ENCODE results near the gene AADACL4. TPM values are rescaled to one million over a fixed set of nuclear protein-coding genes. Genes with fewer than 3 reads are reported as not detected.

The AADACL4 gene
- total and polyA plus RNA-seq, 9 of the 15 experiments (the other 6 are each of a cell fraction or from before 2014, with no cell fraction given), result not detected

GRCh38 chr1:12658531-12659453 lies 14.9 kb downstream of the AADACL4 start (continued):
- TF ChIP-seq SPI1 (IDR thresholded peaks at IDR 0.05; ENCODE audit: borderline replicate concordance, low read depth, low read length), result 0 out of 2 replicates have a peak, but pooled peaks have one; percentile 30
- TF ChIP-seq ZNF395 (CRISPR knock-in tag; IDR thresholded peaks at IDR 0.05), result no peak
- peak; percentile 40; the same call in 1 of the 2 replicates for TF ChIP-seq BCOR (IDR thresholded peaks at IDR 0.05)
- peak in 1 of 2 experiments; percentile 41; a peak in 2 of 4 replicates for TF ChIP-seq MAZ (CRISPR knock-in tag; conservative IDR thresholded peaks at IDR 0.05 in 1 of 2, IDR thresholded peaks at IDR 0.05 in 1 of 2)
- TF ChIP-seq POLR3G (IDR thresholded peaks at IDR 0.05; ENCODE audit: extremely low read depth, insufficient read length, insufficient replicate concordance), result no peak
- TF ChIP-seq CREBBP (IDR thresholded peaks at IDR 0.05; ENCODE audit: low read depth, low read length), result no peak
- no peak for TF ChIP-seq KLF6 (CRISPR knock-in tag; IDR thresholded peaks at IDR 0.05; ENCODE audit: borderline replicate concordance)
- TF ChIP-seq CBX3 (IDR thresholded peaks at IDR 0.05; ENCODE audit: borderline replicate concordance in 1 of 2, low read length in 2 of 2), result peak in 1 of 2 experiments; percentile 91; a peak in 2 of 3 replicates
- peak; percentile 86 for TF ChIP-seq DEAF1 (CRISPR knock-in tag; IDR thresholded peaks at IDR 0.05)
- TF ChIP-seq ZNF24 (IDR thresholded peaks at IDR 0.05), result peak; percentile 82
- peak; percentile 53; the same call in 1 of the 2 replicates for TF ChIP-seq EP400 (IDR thresholded peaks at IDR 0.05)
- peak; percentile 35; the same call in 1 of the 2 replicates for TF ChIP-seq SOX6 (IDR thresholded peaks at IDR 0.05)
- TF ChIP-seq CREM (IDR thresholded peaks at IDR 0.05; ENCODE audit: low read depth), result peak; percentile 89
- TF ChIP-seq XRCC5 (IDR thresholded peaks at IDR 0.05; ENCODE audit: low read depth, low read length), result peak; percentile 41; the same call in 1 of the 2 replicates
- peak; percentile 24; the same call in 1 of the 2 replicates for TF ChIP-seq HCFC1 (IDR thresholded peaks at IDR 0.05; ENCODE audit: low read depth, low read length)
- TF ChIP-seq NBN (IDR thresholded peaks at IDR 0.05; ENCODE audit: low read depth), result peak; percentile 66; the same call in 1 of the 2 replicates
- no peak for TF ChIP-seq RERE (CRISPR knock-in tag; IDR thresholded peaks at IDR 0.05; ENCODE audit: borderline replicate concordance)
- peak; percentile 39; the same call in 1 of the 2 replicates for TF ChIP-seq TARDBP (IDR thresholded peaks at IDR 0.05)
- peak; percentile 98 for TF ChIP-seq BMI1 (IDR thresholded peaks at IDR 0.05; ENCODE audit: low read length)

Measured in K562 (cell line).